DND-41 (cell line): ENCODE results near the gene CCL2.

Experiments
- ATAC-seq: fragments of 200-7000 bp; cut with Tn5 transposase; 3 replicates; pipeline ENCODE4 v1.9.1; 2021; ENCODE audit warnings: low read depth; ENCODE audit not compliant: insufficient read depth
- DNase-seq: peaks from one replicate; pipeline ENCODE4 v3.0.0-alpha.2; 2020
- H2AFZ ChIP-seq: 2 replicates; pipeline ENCODE4 v1.6.0; 2012; ENCODE audit warnings: low read depth, low read length
- H3K27ac ChIP-seq: 2 replicates; pipeline ENCODE4 v1.5.1; 2012; ENCODE audit warnings: low read length, inconsistent platforms
- H3K27me3 ChIP-seq: fragments of 200-600 bp; sonication (generic); 2 replicates; pipeline ENCODE4 v1.6.0; 2012; ENCODE audit warnings: low read length, mild to moderate bottlenecking, inconsistent platforms; ENCODE audit not compliant: insufficient read depth, poor library complexity
- H3K36me3 ChIP-seq: 2 replicates; pipeline ENCODE4 v1.5.1; 2012; ENCODE audit warnings: low read length, inconsistent platforms; ENCODE audit not compliant: insufficient read depth
- H3K4me1 ChIP-seq: 2 replicates; pipeline ENCODE4 v1.5.1; 2012; ENCODE audit warnings: mild to moderate bottlenecking, low read length; ENCODE audit not compliant: insufficient read depth
- H3K4me2 ChIP-seq: 2 replicates; pipeline ENCODE4 v1.6.0; 2012; ENCODE audit warnings: mild to moderate bottlenecking, moderate library complexity, low read length, inconsistent platforms; ENCODE audit not compliant: insufficient read depth
- H3K4me3 ChIP-seq, 2 experiments: fragments of 200-600 bp in 1 of 2; shearing (Covaris generic) in 1 of 2; 2 replicates each; pipeline ENCODE4 v1.5.1; 2012 to 2016; ENCODE audit warnings: inconsistent platforms in 2 of 2, low read length in 2 of 2, mild to moderate bottlenecking in 2 of 2, low read depth in 1 of 2, moderate library complexity in 1 of 2
- H3K79me2 ChIP-seq: 2 replicates; pipeline ENCODE4 v1.6.0; 2012; ENCODE audit warnings: low read length, inconsistent platforms; ENCODE audit not compliant: insufficient read depth
- H3K9ac ChIP-seq: 2 replicates; pipeline ENCODE4 v1.6.0; 2012; ENCODE audit warnings: low read depth, mild to moderate bottlenecking, inconsistent platforms, low read length, moderate library complexity
- H3K9me3 ChIP-seq: 2 replicates; pipeline ENCODE4 v1.5.1; 2012; ENCODE audit warnings: low read length, moderate library complexity, mild to moderate bottlenecking, inconsistent platforms; ENCODE audit not compliant: insufficient read depth, severe bottlenecking
- H4K20me1 ChIP-seq: 2 replicates; pipeline ENCODE4 v1.6.0; 2012; ENCODE audit warnings: low read length; ENCODE audit not compliant: insufficient read depth
- EZH2 ChIP-seq: IDR thresholded peaks from 3 replicates; pipeline ENCODE4 v1.6.1; 2012; ENCODE audit warnings: borderline replicate concordance, low read depth, mild to moderate bottlenecking, moderate library complexity, low read length, inconsistent platforms; ENCODE audit not compliant: severe bottlenecking
- TF ChIP-seq, protein P1 (sequence below): IDR thresholded peaks from 2 replicates; pipeline ENCODE4 v1.5.1; 2012; ENCODE audit warnings: borderline replicate concordance, low read length, moderate library complexity, mild to moderate bottlenecking; ENCODE audit not compliant: poor library complexity, severe bottlenecking; ENCODE audit errors: extremely low read depth

CCL2 gene

GRCh38 chr17:34254651-34255380 is at the start of gene CCL2:
Gene CCL2 (plus strand): TSS chr17:34255285. CDS start chr17:34255350, 65 bp downstream.
- no peak within 1 kb of the TSS for H3K4me2 ChIP-seq
- H3K79me2 ChIP-seq = no peaks in the 10 kb centered on the region
- H3K9me3 ChIP-seq = no peaks in the 10 kb centered on the region
- H3K4me3 ChIP-seq = no peak within 1 kb of the TSS
- no peaks in the 10 kb centered on the region for H4K20me1 ChIP-seq
- no peak within 1 kb of the TSS for H3K27ac ChIP-seq
- DNase-seq (no peak), ATAC-seq (no peak)
- no peak within 1 kb of the TSS for H3K9ac ChIP-seq
- no peaks in the 10 kb centered on the region for H3K36me3 ChIP-seq
- peaks cover 10% of the 10 kb centered on the region for H3K27me3 ChIP-seq
- TF ChIP-seq, protein P1, sequence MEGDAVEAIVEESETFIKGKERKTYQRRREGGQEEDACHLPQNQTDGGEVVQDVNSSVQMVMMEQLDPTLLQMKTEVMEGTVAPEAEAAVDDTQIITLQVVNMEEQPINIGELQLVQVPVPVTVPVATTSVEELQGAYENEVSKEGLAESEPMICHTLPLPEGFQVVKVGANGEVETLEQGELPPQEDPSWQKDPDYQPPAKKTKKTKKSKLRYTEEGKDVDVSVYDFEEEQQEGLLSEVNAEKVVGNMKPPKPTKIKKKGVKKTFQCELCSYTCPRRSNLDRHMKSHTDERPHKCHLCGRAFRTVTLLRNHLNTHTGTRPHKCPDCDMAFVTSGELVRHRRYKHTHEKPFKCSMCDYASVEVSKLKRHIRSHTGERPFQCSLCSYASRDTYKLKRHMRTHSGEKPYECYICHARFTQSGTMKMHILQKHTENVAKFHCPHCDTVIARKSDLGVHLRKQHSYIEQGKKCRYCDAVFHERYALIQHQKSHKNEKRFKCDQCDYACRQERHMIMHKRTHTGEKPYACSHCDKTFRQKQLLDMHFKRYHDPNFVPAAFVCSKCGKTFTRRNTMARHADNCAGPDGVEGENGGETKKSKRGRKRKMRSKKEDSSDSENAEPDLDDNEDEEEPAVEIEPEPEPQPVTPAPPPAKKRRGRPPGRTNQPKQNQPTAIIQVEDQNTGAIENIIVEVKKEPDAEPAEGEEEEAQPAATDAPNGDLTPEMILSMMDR = no peak
- TF ChIP-seq EZH2 = no peak
- no peak within 1 kb of the TSS for H2AFZ ChIP-seq
- H3K4me1 ChIP-seq = peaks cover 5% of the 10 kb centered on the region; the same call in 1 of the 2 replicates

- Histone ChIP-seq H4K20me1 (no peaks in the 10 kb centered on the region), H3K4me3 (no peak overlapping the region), H3K27me3 (no peaks in the 10 kb centered on the region), H3K79me2 (no peaks in the 10 kb centered on the region), H3K9ac (no peak overlapping the region), H3K9me3 (no peaks in the 10 kb centered on the region), H3K4me2 (no peak overlapping the region), H2AFZ (no peak overlapping the region), H3K36me3 (no peaks in the 10 kb centered on the region), H3K27ac (no peak overlapping the region), H3K4me1 (peaks cover under 1% of the 10 kb centered on the region; the same call in 1 of the 2 replicates)
- no peak for DNase-seq
- no peak for TF ChIP-seq EZH2
- TF ChIP-seq, protein P1 = no peak
- ATAC-seq = no peak
These were observed 49.7 kb upstream of the CCL2 start for GRCh38 chr17:34205401-34205800.

DNA sequence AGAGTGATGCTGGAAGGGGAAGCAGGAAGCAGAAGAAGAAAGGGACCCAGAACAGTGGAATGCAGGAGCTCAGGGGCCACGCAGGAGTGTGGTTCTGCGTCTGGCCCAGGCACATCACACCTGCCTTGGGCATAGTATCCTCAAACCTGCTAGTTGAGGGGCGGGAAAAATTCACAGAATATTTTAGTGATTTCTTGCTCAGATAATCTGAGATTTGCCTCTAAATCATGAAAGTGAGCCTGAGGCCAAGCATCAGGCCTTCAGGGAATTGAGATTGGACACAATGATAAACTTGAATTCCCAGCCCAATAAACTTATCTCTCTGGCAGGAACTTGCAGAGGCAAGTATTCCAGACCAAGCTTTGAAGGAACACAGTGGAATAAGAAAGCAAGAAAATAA is 48.5 kb upstream of the CCL2 start:
- ATAC-seq (no peak), DNase-seq (no peak)
- Histone ChIP-seq H3K27ac (no peak overlapping the region), H3K9me3 (no peaks in the 10 kb centered on the region), H3K9ac (no peak overlapping the region), H3K36me3 (no peaks in the 10 kb centered on the region), H3K4me1 (no peaks in the 10 kb centered on the region), H2AFZ (no peak overlapping the region), H3K27me3 (no peaks in the 10 kb centered on the region), H3K4me2 (no peak overlapping the region), H3K4me3 (no peak overlapping the region), H4K20me1 (no peaks in the 10 kb centered on the region), H3K79me2 (no peaks in the 10 kb centered on the region)
- TF ChIP-seq EZH2 = no peak
- TF ChIP-seq, protein P1 = no peak
